Measurements from ENCODE around the gene RAPSN.
A peak's percentile ranks its signal among the peaks of the same experiment; 100 is the strongest.

The RAPSN gene

DNA sequence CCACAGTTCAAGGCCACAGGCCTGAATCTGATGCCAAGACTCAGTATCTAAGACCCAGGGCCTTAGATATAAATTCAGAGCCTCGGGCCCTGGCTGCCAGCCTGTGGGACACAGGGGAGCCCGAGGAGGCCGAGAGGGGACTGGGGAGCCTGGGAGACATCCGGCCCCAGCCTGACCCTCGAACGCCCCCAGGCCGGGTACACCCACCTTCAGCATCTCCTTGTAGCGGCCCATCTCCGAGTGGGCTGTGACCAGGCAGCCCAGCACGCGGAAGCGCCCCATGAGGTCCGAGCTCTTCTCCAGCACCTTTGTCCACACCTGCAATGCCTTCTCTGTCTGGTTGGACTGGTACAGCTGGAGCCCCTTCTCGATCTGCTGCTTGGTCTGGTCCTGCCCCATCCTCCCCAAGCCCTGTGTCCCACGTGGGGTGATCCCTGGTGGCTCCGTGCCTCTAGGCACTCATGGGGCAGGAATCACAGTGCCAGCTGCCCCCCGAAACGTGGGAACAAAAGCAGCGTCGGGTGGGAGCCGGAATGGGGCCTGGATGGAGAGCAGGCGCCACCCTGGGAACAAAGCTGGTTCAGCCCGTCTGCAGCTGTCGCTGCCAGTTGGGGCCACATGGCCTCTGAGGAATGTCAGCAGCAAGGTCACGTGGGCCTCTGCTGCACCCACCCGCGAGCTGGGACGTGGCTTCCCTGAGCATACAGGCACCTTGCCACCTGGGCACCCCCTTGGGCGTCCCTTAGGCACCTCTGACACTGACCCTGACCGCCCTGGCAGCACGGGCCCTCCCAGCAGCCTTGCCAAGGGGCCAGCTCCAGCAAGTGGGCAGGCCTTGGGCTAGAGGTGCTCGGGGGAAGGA lies at the start of gene RAPSN:
RAPSN (minus strand) TSS at position 571 of the 862 bp plus-strand sequence; CDS start at position 399, 172 bp downstream.
- DNase-seq, result no peak

DNA sequence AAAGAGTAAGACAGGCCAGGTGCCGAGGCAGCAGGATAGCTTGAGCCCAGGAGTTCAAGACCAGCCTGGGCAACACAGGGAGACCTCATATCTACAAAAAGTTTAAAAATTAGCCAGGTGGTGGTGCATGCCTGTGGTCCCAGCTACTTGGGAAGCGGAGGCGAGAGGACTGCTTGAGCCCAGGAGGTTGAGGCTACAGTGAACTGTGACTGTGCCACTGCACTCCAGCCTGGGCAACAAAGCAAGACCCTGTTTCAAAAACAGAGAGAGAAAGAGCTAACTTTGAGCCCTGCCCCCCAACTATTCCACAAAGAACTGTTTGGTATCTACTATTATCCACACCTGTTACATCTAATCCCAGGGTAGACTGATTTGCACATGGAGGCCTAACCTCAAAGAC lies 49.2 kb upstream of the RAPSN start:
- DNase-seq, result no peak

DNA sequence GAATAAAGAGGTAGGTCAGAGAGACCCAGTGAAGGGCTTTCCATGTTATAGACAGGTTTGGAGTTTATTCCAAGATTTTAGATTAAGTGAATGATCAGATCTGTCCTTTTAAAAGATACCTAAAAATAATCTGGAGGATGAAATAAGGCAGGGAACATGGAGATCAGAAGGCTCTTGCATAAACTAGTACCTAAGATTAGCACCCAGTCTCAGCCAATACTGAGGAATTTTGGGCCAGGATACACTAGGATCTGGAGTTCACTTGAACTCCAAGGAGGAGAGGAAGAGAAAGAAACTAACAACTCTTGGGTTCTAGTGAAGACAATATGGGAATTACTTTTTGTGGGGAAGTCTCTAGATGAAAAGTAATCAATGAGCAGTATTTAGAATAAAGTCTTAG lies 47.9 kb upstream of the RAPSN start:
- DNase-seq, result no peak

DNA sequence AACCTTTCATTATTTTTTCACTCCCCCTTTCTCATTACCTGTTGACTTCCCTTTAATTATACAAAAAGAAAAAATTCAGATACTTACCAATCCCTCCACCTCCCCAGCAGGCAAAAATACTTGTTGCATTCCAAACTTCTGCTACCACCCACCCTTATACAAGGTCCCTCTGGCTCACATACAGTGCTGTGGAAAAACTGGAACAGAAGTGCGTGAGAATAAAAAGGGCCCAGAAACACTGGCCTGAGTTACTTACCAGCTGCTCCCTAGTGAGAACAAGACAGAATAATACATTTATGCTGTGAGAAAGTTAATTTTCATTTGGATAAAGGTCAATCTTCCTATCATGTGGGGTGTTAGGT lies 46.9 kb upstream of the RAPSN start:
- no peak for DNase-seq

DNA sequence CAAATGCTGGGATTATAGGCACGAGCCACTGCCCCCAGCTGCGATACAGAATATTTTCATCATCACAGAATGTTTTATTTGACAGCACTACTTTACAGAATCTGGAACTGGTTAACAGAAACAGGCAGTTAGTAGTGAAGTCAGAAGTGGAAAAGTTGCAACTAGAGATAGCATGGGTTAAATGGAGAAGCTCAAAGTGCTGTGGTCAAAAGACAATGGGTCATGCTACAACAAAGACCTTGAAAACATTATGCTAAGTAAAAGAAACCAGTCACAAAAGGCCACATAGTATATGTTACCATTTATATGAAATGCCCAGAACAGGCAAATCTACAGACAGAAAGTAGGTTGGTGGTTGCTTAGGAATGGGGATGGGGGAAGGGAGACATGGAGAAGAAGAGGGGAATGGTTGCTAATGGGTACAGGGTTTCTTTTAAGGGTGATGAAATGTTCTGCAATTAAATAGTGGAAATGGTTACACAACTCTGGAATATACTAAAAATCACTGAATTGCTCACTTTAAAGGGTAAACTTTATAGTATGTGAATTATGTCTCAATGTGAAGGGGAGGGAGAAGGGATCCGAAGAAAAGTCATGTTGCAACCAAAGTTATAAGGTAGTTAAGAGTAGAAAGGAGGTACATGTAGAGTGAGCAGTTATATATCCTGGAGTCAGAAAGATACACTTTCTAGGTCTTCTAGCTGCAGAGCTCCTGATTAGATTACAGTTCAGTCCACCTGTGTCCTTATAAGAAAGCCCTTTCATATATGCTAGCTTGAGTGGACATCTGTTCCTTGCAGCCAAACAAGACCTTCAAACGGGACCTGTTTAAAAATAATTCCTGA lies 46.3 kb upstream of the RAPSN start:
- no peak for DNase-seq

DNA sequence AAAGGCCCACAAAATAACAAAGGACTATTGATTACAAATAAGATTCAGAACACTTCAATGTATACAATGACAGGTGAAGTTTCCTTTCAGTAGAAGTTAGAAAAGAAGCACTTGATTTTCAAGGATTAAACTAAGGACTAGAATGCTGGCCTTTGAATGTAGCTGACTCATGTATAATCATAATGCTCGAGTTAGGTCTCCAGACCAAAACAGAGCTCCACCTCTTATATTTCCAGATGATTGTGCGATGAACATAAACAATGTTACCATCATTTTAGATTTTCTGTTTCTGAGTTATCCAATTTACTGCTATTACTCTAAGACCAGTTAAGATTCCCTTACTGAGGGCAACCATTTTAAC lies 40.4 kb upstream of the RAPSN start:
- no peak for DNase-seq

DNA sequence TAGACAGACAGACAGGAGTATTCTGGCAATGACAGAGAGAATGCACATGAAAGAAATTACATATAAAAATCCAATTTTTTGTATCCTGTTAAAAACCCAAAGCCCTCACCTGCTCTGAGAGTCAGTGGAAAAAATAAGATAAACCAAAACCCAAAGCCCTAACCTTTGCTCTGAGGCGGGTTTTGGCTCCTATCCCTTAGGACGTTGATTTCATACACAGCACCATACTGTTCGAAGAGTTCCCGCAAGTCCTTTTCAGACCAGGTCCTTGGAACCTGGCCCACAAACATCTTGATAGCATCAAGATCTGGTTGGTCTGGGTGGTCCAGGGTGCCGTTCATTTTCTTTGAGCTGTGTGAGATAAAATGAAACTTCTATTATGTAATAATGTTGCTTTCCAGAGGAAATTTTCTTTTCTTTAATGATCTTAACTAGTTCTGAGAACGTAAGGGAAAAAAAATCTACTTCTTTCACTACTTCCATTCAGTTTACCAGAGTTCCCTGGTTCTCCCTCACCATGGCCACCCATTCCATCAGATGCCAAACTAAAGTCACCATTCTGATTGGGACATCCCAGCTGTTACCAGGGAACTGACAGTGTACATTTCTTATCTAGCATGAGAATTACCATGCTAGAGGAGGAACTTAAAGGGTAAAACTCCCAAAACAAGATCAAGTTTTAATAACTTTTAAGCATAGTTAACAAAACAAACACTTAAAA lies 39.9 kb upstream of the RAPSN start:
- DNase-seq, result no peak

DNA sequence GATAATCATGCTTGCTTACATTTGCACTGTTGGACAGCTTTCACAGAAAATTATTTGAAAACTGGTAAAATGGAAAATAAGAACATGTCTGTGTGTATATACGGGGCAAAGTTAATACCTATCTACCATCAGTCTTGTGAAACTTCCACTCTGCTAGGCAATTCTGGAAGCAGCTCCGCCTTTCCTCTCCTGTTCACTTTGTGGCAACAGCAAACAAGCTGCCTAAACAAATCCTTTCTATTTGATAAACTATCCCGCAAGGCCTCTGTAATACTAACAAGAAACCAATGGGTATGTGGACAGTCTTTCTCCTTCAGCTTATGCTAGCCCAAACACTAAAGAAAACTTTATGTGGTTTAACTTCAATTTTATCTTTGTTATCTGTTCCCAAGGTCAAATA lies 39.2 kb upstream of the RAPSN start:
- no peak for DNase-seq

DNA sequence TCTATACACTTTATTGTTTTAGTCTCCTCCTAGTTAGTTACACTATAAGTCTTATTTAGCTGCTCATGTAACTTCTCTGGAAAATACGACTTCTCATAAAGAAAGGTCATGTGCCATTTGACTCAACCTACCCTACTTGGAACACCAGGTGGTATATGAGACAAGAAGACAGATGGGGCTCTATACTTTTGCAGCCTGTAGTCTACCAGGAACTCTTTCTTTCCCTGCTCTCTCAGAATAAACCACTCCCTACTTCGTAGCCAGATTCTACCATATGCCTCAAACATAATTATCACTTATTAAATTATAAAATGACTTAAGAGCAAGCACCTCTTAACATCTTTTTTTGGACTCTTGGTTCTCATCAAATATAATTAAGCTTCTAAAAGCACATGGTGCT lies 38.5 kb upstream of the RAPSN start:
- DNase-seq, result no peak

DNA sequence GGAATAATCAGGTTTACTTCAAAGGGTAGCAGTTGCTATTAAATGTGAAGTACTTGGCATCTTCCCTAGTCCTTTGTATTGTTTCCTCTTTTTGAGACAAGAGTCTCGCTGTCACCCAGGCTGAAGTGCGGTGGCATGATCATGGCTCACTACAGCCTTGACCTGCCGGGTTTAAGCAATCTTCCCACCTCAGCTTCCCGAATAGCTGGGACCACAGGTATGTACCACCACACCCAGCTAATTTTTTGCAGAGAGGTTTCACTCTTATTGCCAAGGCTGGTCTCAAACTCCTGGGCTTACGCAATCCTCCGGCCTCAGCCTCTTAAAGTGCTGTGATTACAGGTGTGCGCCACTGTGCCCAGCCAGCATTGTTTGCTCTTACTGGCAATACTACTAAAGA lies 36.2 kb upstream of the RAPSN start:
- peak; percentile 16 for DNase-seq

DNA sequence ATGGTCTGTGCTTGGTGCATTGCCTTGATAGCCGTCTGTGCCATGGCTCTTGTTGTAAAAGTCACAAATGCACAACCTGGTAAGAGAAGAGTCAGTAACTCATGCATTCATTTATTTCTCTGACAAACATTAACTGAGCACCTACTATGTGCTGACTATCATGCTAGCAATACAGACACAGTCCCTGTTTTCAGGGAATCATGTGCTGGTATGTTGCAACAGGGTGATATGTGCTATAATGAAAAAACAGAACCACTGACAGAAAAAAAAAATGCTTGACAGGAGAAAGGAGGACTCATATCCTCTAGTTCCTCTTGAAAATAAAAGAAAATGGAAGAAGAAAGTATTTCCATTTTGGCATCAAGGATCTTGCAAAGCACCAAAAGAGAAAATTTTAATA lies 34.5 kb upstream of the RAPSN start:
- DNase-seq, result peak; percentile 41

DNA sequence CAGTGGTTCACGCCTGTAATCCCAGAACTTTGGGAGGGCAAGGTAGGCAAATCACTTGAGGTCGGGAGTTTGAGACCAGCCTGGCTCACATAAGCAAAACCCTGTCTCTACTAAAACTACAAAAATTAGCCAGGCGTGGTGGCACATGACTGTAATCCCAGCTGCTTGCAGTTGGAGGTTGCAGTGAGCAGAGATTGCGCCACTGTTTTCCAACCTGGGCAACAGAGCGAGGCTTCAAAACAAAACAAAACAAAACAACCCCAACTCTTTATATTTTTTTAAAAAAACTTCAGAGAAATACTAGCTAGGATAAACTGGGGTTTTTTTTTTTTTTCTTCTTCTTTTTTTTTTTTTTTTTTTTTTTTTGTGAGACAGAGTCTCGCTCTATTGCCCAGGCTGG lies 31.8 kb upstream of the RAPSN start:
- DNase-seq, result no peak

DNA sequence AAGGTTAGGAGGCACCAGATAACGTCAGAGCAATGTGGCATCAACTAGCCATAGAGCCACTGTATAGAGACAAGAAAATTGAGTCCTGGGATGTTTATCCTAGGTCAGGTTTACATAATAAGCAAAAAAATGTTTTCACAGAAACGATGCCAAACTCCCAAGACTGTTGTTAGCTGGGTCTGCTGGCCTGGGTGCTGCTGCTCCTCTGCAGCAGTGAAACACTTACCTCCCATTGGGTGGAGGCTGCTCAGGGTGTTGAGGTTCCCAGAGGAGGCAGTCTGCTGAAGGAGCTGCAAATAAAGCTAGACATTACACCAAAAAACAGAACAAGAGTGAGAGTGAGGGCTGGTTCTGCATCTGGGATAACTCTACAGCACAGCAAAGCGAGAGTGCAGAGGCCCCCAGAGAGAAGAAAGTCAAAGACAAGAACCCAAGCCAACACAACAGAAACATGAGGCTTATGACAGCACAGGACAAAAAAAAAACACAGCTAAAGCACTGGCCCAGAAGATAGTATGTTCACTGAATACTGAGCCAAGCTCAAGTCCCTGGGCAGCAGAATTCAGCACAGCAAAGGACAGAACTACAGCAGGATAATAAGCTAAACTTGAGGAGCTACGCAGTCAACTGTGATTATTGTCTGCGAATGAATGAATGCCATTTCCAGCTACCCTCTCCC lies 29.9 kb upstream of the RAPSN start:
- no peak for DNase-seq

DNA sequence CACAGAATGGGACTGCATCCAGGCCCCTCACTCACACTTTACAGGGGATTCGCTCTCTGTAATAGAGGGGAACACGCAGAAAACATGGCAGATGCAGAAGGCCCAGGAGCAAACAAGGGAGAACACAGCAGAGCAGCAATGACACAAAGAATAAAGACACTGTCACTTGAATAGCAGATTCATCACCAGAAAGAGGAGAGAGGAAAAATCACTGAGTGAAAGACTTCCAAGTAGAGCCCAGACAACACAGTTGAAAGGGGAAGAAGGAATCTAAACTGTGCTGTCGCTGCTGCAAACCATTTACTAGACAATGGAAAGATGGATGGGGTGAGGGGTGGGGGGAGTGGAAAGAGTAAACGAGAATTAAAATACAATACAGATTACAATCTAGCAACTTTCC lies 28.8 kb upstream of the RAPSN start:
- DNase-seq, result no peak

DNA sequence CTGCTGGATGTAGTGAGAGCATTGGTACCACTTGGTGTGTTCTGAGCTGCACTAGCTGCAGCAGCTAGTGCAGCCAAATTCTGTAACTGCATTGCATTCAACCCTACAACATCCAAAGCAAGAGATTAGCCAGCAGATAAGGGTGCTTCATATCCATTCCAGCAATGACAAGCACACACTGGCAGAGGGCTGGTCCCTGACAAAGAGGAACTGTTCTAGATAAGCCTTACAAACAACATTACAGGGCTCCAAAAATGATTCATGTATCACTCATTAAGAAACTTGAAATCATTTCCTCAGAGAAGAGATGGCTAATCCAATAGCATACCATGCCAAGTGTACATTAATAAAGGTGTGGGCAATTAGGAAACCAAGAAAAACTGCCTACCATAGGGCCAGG lies 28.4 kb upstream of the RAPSN start:
- peak; percentile 50 for DNase-seq

DNA sequence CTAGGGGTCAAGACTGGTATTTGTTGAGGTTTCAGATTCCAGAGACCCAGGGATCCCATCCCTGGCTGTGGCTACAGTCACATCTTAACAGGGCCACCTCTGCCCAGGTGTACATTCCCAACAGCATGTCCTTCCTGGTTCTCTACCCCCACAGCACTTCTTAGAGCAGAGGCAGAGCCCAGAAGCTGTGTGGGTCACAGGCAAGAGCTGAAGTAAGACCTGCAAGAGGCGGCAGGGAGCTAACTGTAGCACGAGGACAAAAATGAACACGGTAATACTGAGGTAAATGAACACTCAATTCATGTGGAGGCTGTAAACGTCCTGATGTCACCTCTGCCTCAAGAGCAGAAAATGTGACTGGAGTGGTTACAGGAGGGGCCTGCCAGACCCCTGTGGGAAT lies 21.7 kb upstream of the RAPSN start:
- no peak for DNase-seq

DNA sequence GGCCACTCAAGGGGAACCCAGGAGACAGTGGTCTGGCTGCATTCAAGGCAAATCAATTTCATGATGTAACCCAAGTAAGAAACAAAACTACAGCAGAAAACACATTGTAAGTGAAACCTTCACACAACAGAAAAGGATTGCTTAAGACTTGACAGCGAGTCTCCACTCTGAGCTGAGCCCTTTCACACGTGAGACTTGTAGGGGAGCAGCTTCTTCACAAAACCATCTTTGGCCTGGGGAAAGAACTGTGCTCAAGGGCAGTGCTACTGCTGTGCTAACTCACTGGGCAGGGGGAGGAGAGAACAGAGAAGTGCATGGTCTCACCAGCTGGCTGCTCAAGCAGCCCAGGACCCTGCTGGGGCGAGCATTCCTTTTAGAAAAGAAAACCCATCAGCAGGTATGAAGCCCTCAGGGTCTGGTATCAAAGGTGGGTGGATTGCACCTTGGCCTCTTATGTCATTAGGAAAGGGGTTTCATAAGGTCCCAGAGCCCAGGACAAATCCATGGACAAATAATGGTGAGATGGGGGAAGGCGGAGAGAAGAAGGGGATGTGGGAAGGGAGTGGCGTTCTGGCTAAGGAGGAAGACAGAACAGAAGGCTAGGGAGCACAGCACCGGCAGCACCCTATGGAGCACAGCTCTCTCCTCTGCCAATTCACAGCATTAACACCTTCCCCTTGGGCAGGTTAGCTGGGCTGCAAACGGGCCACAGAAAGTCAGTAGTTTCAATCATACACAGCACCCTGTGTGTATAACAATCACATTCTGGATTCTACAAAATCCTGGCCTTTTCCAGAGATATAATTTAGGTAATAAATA lies 20.6 kb upstream of the RAPSN start:
- peak; percentile 9 for DNase-seq

DNA sequence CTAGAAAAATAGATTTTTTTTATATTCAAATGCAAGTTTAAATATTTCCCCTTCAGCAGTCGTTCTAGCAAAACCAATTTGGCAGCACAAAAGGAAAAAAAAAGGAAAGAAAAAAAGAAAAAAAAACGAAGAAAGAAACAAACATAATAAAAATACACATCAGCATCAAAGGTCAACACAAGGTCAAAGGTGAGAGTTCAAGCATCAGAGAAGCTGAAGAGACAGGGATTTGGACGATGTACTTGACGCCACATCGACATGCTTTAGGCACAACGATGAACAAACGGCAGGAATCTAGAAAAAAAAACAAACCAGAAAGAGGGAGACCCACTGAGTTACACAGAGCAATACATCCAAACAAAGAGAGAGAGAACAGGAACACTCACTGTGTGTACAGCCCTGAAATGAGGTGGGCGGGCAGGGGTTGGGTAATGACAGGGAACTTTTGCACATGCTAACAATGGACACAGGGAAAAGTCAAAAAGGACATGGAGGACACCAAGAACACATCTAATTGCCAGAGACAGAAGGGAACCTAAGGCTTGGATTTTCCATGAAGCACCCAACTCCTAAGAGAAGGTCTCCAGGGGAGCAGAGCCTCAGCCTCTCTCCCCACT lies 19.8 kb upstream of the RAPSN start:
- no peak for DNase-seq

DNA sequence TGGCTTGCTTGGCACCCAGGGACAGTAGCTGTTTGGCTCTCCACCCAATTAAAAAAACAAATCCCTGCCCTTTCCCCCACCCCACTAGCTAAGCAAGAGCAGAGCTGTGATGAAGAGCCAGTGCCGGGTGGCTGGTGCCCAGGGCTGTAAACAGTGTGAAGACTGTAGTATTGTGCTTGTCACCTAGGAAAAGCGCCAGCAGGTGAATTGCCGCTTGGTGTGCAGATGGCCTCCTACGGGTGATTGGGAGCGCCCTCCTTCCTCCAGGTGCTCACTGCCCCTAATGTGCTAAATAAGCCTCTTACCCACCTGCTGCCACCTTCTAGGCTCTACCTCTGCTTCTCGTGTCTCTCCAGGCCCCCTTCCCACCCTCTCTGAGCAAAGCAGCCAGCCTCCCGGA lies 18.4 kb upstream of the RAPSN start:
- no peak for DNase-seq

DNA sequence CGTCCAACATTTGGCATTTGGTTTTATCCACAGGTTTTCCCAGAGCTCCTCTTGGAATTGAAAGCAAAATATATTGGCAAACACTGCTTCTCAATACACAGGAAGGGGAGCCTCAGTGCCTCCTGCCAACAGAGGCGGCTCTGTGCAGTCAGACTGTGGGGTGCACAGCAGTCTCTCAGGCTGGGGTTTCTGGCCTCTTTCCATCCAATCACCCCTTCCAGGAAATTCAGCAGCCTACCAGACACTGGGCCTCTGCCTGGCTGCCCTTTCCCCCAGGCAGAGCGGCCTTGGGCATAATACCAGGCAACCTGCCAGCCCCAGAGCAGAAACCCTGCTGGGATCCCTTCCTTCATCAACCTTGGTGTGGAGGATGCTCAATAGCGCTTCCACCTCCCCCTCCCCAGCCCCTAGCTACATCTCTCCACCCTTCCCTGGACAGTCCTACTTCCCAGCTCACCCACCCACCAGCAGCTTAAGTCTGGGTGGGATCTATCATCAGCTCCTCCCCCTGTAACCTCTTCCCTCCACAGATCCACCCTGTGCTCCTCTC lies 17.8 kb upstream of the RAPSN start:
- DNase-seq, result no peak

DNA sequence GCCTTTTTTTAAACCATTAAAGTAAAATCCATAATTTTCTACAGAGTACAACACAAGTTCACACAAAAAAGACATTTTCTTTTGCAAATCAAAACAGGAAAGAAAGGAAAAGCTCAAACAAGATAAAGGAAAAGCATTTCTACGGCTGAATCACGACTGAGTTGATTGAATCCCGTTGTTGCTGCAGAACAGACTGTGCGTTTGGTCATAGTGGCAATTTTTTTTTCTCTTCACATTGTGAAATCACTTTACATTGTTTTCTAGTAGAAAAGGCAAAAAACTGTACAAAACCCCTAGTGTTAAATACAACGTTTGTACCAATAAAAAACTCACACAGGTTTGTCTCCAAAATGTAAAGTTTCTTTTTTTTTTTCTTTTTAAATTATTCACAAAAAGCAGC lies 17.3 kb upstream of the RAPSN start:
- no peak for DNase-seq
